Body of pancreas (tissue), 4 donors: ENCODE data around the gene PGAM2. TPM values are rescaled to one million over a fixed set of nuclear protein-coding genes. Genes with fewer than 3 reads are reported as not detected.

Experiments
- ATAC-seq: fragments of 150-250 bp; one replicate; pipeline ENCODE4 v1.9.1; 2016
- DNase-seq, 4 donors: peaks; one replicate each; pipeline ENCODE4 v3.0.0-alpha.2; 2019
- H3K27ac ChIP-seq, 4 donors: fragments of 200-600 bp; sonication (generic); 1 replicate in 3 of 4; 2 replicates in 1 of 4; pipeline versions ENCODE4 v1.5.1 to v1.6.1; 2016 to 2019; ENCODE audit warnings: mild to moderate bottlenecking in 1 of 4, mixed read lengths in 1 of 4, moderate library complexity in 1 of 4
- H3K27me3 ChIP-seq, 2 donors: fragments of 200-600 bp; sonication (generic); one replicate each; pipeline ENCODE4 v1.6.0; 2016; ENCODE audit warnings: mild to moderate bottlenecking in 1 of 2
- H3K36me3 ChIP-seq, 2 donors: fragments of 200-600 bp; sonication (generic); replicated peaks in 1 of 2; 2 replicates each; pipeline ENCODE4 v1.5.1; 2016; ENCODE audit warnings: low read depth in 2 of 2; ENCODE audit not compliant: insufficient read depth in 1 of 2
- H3K4me1 ChIP-seq: fragments of 200-600 bp; sonication (generic); one replicate; pipeline ENCODE4 v1.6.0; 2016
- H3K4me3 ChIP-seq, 2 donors: fragments of 200-600 bp; sonication (generic); 1 replicate in 1 of 2; 2 replicates in 1 of 2; pipeline ENCODE4 v1.5.1; 2016 to 2019
- H3K9me3 ChIP-seq, 3 donors: fragments of 200-600 bp; sonication (generic); 1 replicate in 2 of 3; 2 replicates in 1 of 3; pipeline ENCODE4 v1.5.1; 2016
- CTCF ChIP-seq, 7 experiments: fragments of 450-650 bp in 4 of 7; fragments of 200-600 bp in 3 of 7; sonication (generic) in 3 of 7; IDR thresholded peaks; one replicate each; pipeline ENCODE4 v1.5.1; 2016 to 2019; ENCODE audit warnings: antibody characterized with exemption in 7 of 7
- POLR2A ChIP-seq, 3 donors: fragments of 450-650 bp; IDR thresholded peaks; one replicate each; pipeline ENCODE4 v1.6.1; 2016; ENCODE audit warnings: antibody characterized with exemption in 3 of 3, mild to moderate bottlenecking in 2 of 3
- WGBS, 2 donors: methylation state at CpG; one replicate each; pipeline ENCODE4 v1.1.5; 2017; 5-methylcytosine and 5-hydroxymethylcytosine counted together
- intact Hi-C: fragments of 100-400 bp; cut with DNase I; formaldehyde crosslinking; loops from one replicate; pipeline ENCODE4 v1.15.1; 2023
- total RNA-seq, 2 donors: library from RNA; depleted of rRNA; stranded (reverse); fragments of >200 nt; gene quantifications; one replicate each; pipeline ENCODE4 v1.1.0, GENCODE V29; 2016

PGAM2 gene
- total RNA-seq, 2 donors from 2014 or later, result 1.6 TPM; not detected in 1

GRCh38 chr7:44102846-44103565, 37.6 kb upstream of the PGAM2 start:
- Histone ChIP-seq H3K27me3 (peaks cover 0 to 7% of the 10 kb centered on the region in 2 donors), H3K4me3 (no peak overlapping the region), H3K9me3 (no peaks in the 10 kb centered on the region), H3K36me3 (no peaks in the 10 kb centered on the region), H3K27ac (no peak overlapping the region), H3K4me1 (peaks cover 7% of the 10 kb centered on the region)
- DNase-seq, result no peak
- intact Hi-C loops, result no loop called here
- ATAC-seq, result no peak
- TF ChIP-seq POLR2A (IDR thresholded peaks at IDR 0.05), result no peak
- no peak for TF ChIP-seq CTCF (IDR thresholded peaks at IDR 0.05)
- WGBS, 2 donors, result 75 to 81% methylated on average over 5 to 8 of the region's 8 CpGs

- intact Hi-C loops, result no loop called here
- Histone ChIP-seq H3K4me1 (peaks cover 7% of the 10 kb centered on the region), H3K27me3 (peaks cover 0 to 7% of the 10 kb centered on the region in 2 donors), H3K9me3 (no peaks in the 10 kb centered on the region), H3K4me3 (no peak overlapping the region), H3K27ac (no peak overlapping the region), H3K36me3 (no peaks in the 10 kb centered on the region)
- WGBS, 2 donors, result 87 to 89% methylated on average over 14 of the region's 14 CpGs
- TF ChIP-seq POLR2A (IDR thresholded peaks at IDR 0.05) (no peak), CTCF (IDR thresholded peaks at IDR 0.05) (no peak)
- DNase-seq (no peak), ATAC-seq (no peak)
Measured at GRCh38 chr7:44101966-44102845, 36.8 kb upstream of the PGAM2 start.

GRCh38 chr7:44101303-44101965, 36.1 kb upstream of the PGAM2 start:
- Histone ChIP-seq H3K36me3 (no peaks in the 10 kb centered on the region), H3K9me3 (no peaks in the 10 kb centered on the region), H3K4me3 (no peak overlapping the region), H3K27me3 (peaks cover 0 to 7% of the 10 kb centered on the region in 2 donors), H3K4me1 (peaks cover 7% of the 10 kb centered on the region), H3K27ac (no peak overlapping the region)
- intact Hi-C loops, result no loop called here
- DNase-seq (no peak), ATAC-seq (no peak)
- 82 to 89% methylated on average over 2 to 3 of the region's 3 CpGs for WGBS, 2 donors
- no peak for TF ChIP-seq CTCF (IDR thresholded peaks at IDR 0.05)
- no peak for TF ChIP-seq POLR2A (IDR thresholded peaks at IDR 0.05)

GRCh38 chr7:44100458-44101302, 35.3 kb upstream of the PGAM2 start:
- Histone ChIP-seq H3K9me3 (no peaks in the 10 kb centered on the region), H3K4me3 (no peak overlapping the region), H3K36me3 (no peaks in the 10 kb centered on the region), H3K4me1 (peaks cover 7% of the 10 kb centered on the region), H3K27ac (peak overlapping the region in 1 of 4 donors; percentile 36), H3K27me3 (peaks cover 0 to 7% of the 10 kb centered on the region in 2 donors)
- TF ChIP-seq CTCF (IDR thresholded peaks at IDR 0.05) (no peak), POLR2A (IDR thresholded peaks at IDR 0.05) (no peak)
- no peak for DNase-seq
- no peak for ATAC-seq
- intact Hi-C loops, result no loop called here
- 63 to 82% methylated on average over 7 to 10 of the region's 10 CpGs for WGBS, 2 donors
